ENCODE results near the gene RPS6KA6.
"Not testable (repeated sequence)": the region's sequence is repeated elsewhere in the genome, so short reads cannot be mapped to it uniquely, and the experiment has no call there.

RPS6KA6 gene

GRCh38 chrX:84161641-84162040, 26.4 kb downstream of the RPS6KA6 start:
- DNase-seq, result no peak

DNA sequence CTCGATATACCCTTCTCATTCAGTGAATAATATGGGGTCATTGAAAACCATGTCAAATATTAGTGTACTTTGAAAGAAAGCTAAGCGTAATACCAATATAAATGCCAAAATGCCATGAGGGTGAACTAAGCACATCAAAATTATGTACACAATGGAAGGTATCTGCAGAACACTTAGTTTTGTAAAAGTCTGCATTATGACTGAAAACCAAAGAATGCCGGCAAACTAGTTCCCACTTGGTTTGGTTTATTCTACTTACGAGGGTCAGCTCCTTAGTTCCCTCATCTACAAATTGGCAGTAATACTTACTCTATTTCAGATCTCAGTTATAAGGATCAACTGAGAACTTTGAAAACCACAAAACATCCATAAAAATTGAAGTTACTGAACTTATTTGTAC, 27.3 kb downstream of the RPS6KA6 start:
- no peak for DNase-seq

DNA sequence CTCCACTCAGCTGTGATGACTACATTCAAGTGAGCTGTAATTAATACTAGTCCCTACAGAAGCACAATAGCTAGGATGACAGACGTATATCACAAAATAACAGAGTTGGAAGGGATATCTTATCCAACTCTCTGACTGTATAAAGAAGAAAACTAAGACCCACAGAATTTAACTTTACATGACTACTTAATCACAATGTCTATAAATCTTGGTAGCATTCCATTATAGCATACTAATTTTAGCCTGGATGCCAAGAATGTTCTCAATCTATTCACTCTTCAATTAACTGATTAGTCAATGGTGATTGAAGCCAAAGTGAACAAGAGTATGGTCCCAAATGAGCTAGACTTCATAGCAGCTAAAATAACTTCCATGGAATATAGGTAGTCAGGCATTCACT, 31.2 kb downstream of the RPS6KA6 start:
- no peak for DNase-seq

DNA sequence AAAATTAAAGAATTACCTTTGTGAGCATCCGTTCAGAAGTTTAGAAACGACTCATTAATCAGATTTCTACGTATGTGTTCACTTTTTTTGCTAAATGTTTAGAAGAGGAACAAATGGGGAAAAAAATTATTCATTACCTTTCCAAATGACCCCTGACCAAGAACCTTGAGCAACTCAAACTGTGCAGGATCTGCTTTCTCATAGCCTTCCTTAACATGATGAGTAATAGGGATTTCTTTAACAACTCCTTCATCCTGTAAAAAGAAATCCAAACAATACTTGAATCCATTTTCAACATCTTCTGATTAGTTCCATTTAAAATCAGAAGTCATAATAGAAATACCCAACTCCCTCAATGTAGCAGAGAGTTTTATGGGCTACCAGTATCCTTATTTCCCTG, 32.1 kb downstream of the RPS6KA6 start:
- DNase-seq, result no peak

GRCh38 chrX:84153538-84153937, 34.5 kb downstream of the RPS6KA6 start:
- DNase-seq, result no peak

DNA sequence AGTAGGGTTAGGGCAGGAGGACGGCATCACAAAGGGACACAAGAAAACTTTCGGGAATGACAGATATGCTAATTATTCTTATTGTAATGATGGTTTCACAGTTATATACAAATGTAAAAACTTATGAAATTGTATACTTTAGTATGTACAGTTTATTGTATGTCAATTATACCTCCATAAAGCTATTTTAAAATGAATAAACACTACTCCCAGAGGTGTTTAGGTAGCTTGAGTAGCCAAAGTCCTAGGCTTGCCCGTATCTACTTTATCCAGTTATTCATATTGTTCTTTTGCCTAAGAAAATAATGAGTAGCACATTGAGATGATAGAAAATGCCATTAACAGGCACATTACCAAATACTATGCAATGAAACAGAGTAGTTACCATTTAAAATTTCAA, 43.0 kb downstream of the RPS6KA6 start:
- no peak for DNase-seq

DNA sequence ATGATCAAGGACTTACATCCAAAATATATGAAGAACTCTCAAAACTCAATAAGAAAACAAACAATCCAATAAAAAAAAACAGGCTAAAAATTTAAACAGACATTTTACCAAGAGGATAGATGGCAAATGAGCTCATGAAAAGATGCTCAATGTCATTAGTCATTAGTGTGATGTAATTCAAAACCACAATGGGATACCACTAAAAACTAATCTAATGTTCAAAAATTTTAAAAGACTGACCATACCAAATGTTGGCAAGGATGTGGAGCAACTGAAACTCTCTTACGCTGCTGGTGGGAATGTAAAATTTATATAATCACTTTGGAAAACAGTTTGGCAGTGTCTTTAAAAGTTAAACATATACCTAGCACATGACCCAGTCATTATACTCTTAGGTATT, 43.7 kb downstream of the RPS6KA6 start:
- DNase-seq, result no peak

- DNase-seq, result no peak
Observed at GRCh38 chrX:84133023-84133422, 55.0 kb downstream of the RPS6KA6 start.

DNA sequence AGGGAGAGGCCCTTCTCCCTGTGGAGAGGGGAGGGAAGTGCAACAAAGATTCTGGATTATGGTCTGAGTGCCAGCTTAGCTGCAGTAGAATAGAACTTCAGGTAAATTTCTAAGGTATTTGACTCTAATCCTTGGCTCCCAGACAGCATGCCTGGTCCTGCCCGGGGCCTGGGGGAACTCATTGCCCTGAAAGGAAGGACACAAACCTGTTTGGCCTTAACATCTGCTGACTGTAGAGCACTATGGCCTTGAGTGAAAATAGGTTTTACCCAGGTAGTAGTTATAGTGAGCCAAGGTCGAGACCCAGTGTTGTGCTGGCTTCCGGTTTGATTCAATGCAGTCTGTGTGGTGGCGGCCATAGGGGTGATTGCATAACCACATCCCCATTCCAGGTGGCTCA, 64.4 kb downstream of the RPS6KA6 start:
- no peak for DNase-seq

- no peak for DNase-seq
Observed at GRCh38 chrX:84118769-84119168, 69.2 kb downstream of the RPS6KA6 start.

- DNase-seq, result no peak
Observed at GRCh38 chrX:84118315-84118714, 69.7 kb downstream of the RPS6KA6 start.

GRCh38 chrX:84108584-84108983, 79.4 kb downstream of the RPS6KA6 start:
- no peak for DNase-seq

DNA sequence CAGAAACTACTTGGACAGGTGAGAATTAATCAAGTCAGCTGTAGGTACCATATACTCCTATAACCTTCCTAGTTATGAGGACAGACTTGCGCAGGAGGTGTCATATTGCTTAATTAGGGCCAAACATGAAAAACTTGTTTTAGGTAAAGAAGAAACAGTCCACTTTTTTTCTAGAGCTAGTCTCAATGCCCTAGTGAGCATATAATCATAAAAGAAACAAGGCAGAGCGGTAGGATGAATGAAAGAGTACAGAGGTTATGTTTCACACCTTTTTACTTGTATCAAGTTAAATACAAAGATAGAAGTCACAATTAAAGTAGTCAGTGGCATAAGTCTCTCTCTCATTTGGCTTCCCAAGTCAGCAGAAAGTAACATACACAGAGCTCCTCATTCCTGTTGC, 88.9 kb downstream of the RPS6KA6 start:
- DNase-seq, result no peak

DNA sequence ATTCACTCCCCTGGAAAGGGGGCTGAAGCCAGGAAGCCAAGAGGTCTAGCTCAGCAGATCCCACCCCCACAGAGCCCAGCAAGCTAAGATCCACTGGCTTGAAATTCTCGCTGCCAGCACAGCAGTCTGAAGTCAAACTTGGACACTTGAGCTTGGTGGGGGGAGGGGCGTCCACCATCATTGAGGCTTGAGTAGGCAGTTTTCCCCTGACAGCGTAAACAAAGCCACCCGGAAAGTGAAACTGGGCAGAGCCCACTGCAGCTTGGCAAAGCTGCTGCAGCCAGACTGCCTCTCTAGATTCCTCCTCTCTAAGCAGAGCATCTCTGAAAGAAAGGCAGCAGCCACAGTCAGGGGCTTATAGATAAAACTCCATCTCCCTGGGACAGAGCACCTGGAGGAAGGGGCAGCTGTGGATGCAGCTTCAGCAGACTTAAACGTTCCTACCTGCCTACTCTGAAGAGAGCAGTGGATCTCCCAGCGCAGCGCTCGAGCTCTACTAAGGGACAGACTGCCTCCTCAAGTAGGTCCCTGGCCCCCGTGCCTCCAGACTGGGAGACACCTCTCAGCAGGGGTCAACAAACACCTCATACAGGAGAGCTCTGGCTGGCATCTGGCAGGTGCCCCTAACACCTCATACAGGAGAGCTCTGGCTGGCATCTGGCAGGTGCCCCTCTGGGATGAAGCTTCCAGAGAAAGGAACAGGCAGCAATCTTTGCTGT, 108.4 kb downstream of the RPS6KA6 start:
- DNase-seq, result not testable (repeated sequence)

DNA sequence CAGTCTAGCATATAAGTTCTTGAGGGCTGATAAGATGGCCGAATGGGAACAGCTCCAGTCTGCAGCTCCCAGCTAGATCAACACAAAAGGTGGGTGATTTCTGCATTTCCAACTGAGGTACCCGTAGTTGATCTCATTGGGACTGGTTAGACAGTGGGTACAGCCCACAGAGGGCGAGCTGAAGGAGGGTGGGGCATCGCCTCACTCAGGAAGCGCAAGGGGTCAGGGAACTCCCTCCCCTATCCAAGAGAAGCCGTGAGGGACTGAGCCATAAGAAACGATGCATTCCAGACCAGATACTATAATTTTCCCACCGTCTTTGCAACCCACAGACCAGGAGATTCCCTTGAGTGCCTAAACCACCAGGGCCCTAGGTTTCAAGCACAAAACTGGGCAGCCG, 109.0 kb downstream of the RPS6KA6 start:
- DNase-seq, result no peak

DNA sequence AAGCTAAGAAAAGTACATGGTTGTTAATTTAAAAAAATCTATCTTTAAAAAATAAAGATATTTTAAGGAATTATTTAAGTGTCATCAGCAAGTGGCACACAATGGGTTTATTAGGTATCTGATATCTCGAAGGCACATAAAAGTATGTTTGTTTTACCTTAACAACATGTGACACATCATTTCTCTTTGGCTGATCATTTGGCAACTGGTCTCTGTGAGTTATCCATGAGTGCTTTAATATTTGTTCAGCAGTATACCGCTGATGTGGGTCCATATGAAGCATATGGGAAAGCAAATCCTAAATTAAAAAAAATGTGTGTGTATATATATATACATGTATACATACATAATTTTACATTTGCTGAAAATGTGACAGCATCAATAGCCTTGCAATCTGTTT, 123.2 kb downstream of the RPS6KA6 start:
- DNase-seq, result no peak

GRCh38 chrX:84064164-84064563, 123.8 kb downstream of the RPS6KA6 start:
- no peak for DNase-seq

DNA sequence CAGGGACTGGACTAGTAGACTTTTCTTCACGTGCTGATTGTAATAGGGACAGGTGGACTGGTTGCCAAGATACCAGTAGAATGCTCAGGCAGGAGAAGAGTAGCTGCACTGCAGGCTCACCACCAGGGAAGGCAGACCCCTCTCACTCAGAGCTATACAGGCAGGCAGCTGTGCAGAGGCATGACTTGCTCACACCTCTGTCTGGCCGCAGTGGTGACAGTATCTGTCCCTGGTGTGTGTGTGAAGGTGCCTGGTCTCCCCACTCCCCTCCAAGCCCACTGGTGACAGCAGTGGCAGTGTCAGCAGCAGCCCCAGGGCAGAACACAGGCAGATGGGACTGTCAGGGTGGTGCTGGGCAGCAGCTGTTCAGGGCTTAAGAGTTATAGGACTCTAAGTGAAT, 140.7 kb downstream of the RPS6KA6 start:
- no peak for DNase-seq

GRCh38 chrX:84046403-84046984, 141.5 kb downstream of the RPS6KA6 start:
- no peak for DNase-seq

GRCh38 chrX:84044051-84044450, 143.9 kb downstream of the RPS6KA6 start:
- DNase-seq, result no peak
